GM12878 (cell line): ENCODE data around the gene SCN5A. TPM values are rescaled to one million over a fixed set of nuclear protein-coding genes. Genes with fewer than 3 reads are reported as not detected.

Experiments used
- ATAC-seq: fragments of 200-7000 bp; cut with Tn5 transposase; 3 replicates; pipeline ENCODE4 v1.9.1; 2020; ENCODE audit warnings: mild to moderate bottlenecking, moderate library complexity
- BruUV-seq: library from RNA; stranded (reverse); fragments of 400-500 nt; replicated peaks from 2 replicates; lab custom pipeline; 2021; lab: Mats Ljungman, UMichigan
- CTCF ChIA-PET: fragments of 300-600 bp; sonication (Branson Sonifier 250); formaldehyde crosslinking; extraction: SDS; loops from one replicate; lab custom pipeline; 2021; ENCODE audit warnings: inconsistent platforms; lab: Yijun Ruan, JAX
- POLR2A ChIA-PET: fragments of 350-600 bp; formaldehyde crosslinking; extraction: SDS; loops from one replicate; lab custom pipeline; 2021; ENCODE audit warnings: inconsistent platforms; lab: Charles Lee
- RAD21 ChIA-PET: fragments of 300-600 bp; sonication (Branson Sonifier 250); formaldehyde crosslinking; loops from one replicate; lab custom pipeline; 2023; ENCODE audit warnings: antibody characterized with exemption; ENCODE audit not compliant: unreplicated experiment; lab: Charles Lee
- SMC1A ChIA-PET: fragments of 300-600 bp; sonication (Branson Sonifier 250); formaldehyde crosslinking; loops from one replicate; lab custom pipeline; 2023; ENCODE audit not compliant: unreplicated experiment, uncharacterized antibody; lab: Charles Lee
- DNase-seq: peaks from one replicate; pipeline ENCODE4 v3.0.0-alpha.2; 2011; ENCODE audit warnings: low read depth, low spot score
- FAIRE-seq: peaks from 3 replicates; lab custom pipeline; 2011; peaks lifted over from hg19 to GRCh38; lab: Jason Lieb, UNC
- H2AFZ ChIP-seq: 2 replicates; pipeline ENCODE4 v1.6.0; 2011; ENCODE audit warnings: low read depth, low read length, control low read depth; ENCODE audit not compliant: control insufficient read depth
- H3K27ac ChIP-seq: 2 replicates; pipeline ENCODE4 v1.5.1; 2011; ENCODE audit warnings: control low read depth; ENCODE audit not compliant: control insufficient read depth, insufficient read depth
- H3K27me3 ChIP-seq, 2 experiments: replicated peaks in 1 of 2; 2 replicates each; pipeline versions ENCODE4 v1.6.0 to v1.6.1; 2011; ENCODE audit warnings: low read length in 1 of 2; ENCODE audit not compliant: control insufficient read depth in 2 of 2, insufficient read depth in 2 of 2
- H3K36me3 ChIP-seq, 2 experiments: 2 replicates each; pipeline ENCODE4 v1.5.1; 2011; ENCODE audit warnings: low read length in 1 of 2; ENCODE audit not compliant: control insufficient read depth in 2 of 2, insufficient read depth in 2 of 2
- H3K4me1 ChIP-seq: 2 replicates; pipeline ENCODE4 v1.6.1; 2011; ENCODE audit warnings: mild to moderate bottlenecking, low read length, moderate library complexity, mixed read lengths; ENCODE audit not compliant: control insufficient read depth, insufficient read depth
- H3K4me2 ChIP-seq: 2 replicates; pipeline ENCODE4 v1.6.0; 2011; ENCODE audit warnings: control low read depth; ENCODE audit not compliant: control insufficient read depth, insufficient read depth
- H3K4me3 ChIP-seq: fragments of 200-600 bp; sonication (generic); 2 replicates; pipeline ENCODE4 v1.5.1; 2016
- H3K79me2 ChIP-seq: 2 replicates; pipeline ENCODE4 v1.6.0; 2011; ENCODE audit warnings: low read length; ENCODE audit not compliant: control insufficient read depth, insufficient read depth
- H3K9ac ChIP-seq: 2 replicates; pipeline ENCODE4 v1.8.0; 2011; ENCODE audit warnings: low read length, control low read depth, mixed read lengths; ENCODE audit not compliant: control insufficient read depth, insufficient read depth
- H3K9me3 ChIP-seq: replicated peaks from 3 replicates; pipeline ENCODE4 v1.5.1; 2011; ENCODE audit warnings: mild to moderate bottlenecking, low read length; ENCODE audit not compliant: control insufficient read depth, insufficient read depth
- H4K20me1 ChIP-seq: 2 replicates; pipeline ENCODE4 v1.6.0; 2011; ENCODE audit not compliant: control insufficient read depth, insufficient read depth
- BCL11A ChIP-seq: IDR thresholded peaks from 2 replicates; pipeline ENCODE4 v1.6.1; 2011; ENCODE audit warnings: low read depth, low read length
- EED ChIP-seq: sonication (generic); IDR thresholded peaks from 2 replicates; pipeline ENCODE4 v1.6.1; 2016; ENCODE audit warnings: antibody characterized with exemption, low read depth
- EGR1 ChIP-seq, 2 experiments: IDR thresholded peaks; 1 replicate in 1 of 2; 2 replicates in 1 of 2; pipeline ENCODE4 v1.6.1; 2011 to 2012; ENCODE audit warnings: low read depth in 2 of 2, low read length in 2 of 2, borderline replicate concordance in 1 of 2, mild to moderate bottlenecking in 1 of 2, moderate library complexity in 1 of 2
- EZH2 ChIP-seq: IDR thresholded peaks from 2 replicates; pipeline ENCODE4 v1.6.1; 2012; ENCODE audit warnings: low read depth, mild to moderate bottlenecking, control low read depth, inconsistent platforms, low read length, borderline replicate concordance; ENCODE audit not compliant: control insufficient read depth
- HDGF ChIP-seq: fragments of 450-650 bp; IDR thresholded peaks from 2 replicates; pipeline ENCODE4 v1.6.1; 2016; ENCODE audit warnings: antibody characterized with exemption
- KLF5 ChIP-seq: fragments of 450-650 bp; IDR thresholded peaks from 2 replicates; pipeline ENCODE4 v1.6.1; 2014; ENCODE audit warnings: mild to moderate bottlenecking; ENCODE audit not compliant: partially characterized antibody
- LARP7 ChIP-seq: fragments of 450-650 bp; IDR thresholded peaks from 2 replicates; pipeline ENCODE4 v1.6.1; 2017; ENCODE audit warnings: mild to moderate bottlenecking
- MYB ChIP-seq: fragments of 150-350 bp; IDR thresholded peaks from 2 replicates; pipeline ENCODE4 v1.6.1; 2014; ENCODE audit warnings: mild to moderate bottlenecking, low read depth, low read length, borderline replicate concordance
- MYC ChIP-seq: IDR thresholded peaks from 2 replicates; pipeline ENCODE4 v1.6.1; 2011; ENCODE audit warnings: mild to moderate bottlenecking, low read length, moderate library complexity, inconsistent platforms; ENCODE audit not compliant: insufficient read depth, insufficient replicate concordance, insufficient read length, severe bottlenecking
- NKRF ChIP-seq: fragments of 450-650 bp; conservative IDR thresholded peaks from 2 replicates; pipeline ENCODE4 v1.6.1; 2017; ENCODE audit warnings: mild to moderate bottlenecking, moderate library complexity
- NR2C1 ChIP-seq: fragments of 450-650 bp; IDR thresholded peaks from 2 replicates; pipeline ENCODE4 v1.6.1; 2017; ENCODE audit warnings: antibody characterized with exemption, mild to moderate bottlenecking, moderate library complexity
- RFX5 ChIP-seq: IDR thresholded peaks from 2 replicates; pipeline ENCODE4 v1.6.1; 2011; ENCODE audit warnings: low read depth, low read length, improper control_type of control experiment
- RUNX3 ChIP-seq: IDR thresholded peaks from 2 replicates; pipeline ENCODE4 v1.6.1; 2012; ENCODE audit warnings: low read length, inconsistent platforms
- SRF ChIP-seq, 2 experiments: IDR thresholded peaks; 2 replicates each; pipeline ENCODE4 v1.6.1; 2011; ENCODE audit warnings: low read depth in 2 of 2, low read length in 2 of 2, mild to moderate bottlenecking in 1 of 2, moderate library complexity in 1 of 2
- STAT1 ChIP-seq: fragments of 450-650 bp; conservative IDR thresholded peaks from 2 replicates; pipeline ENCODE4 v1.6.1; 2014; ENCODE audit warnings: antibody characterized with exemption, mild to moderate bottlenecking
- TCF3 ChIP-seq: IDR thresholded peaks from 2 replicates; pipeline ENCODE4 v1.6.1; 2012; ENCODE audit warnings: low read depth, mild to moderate bottlenecking, low read length, borderline replicate concordance; ENCODE audit not compliant: insufficient read depth
- ZBED1 ChIP-seq: IDR thresholded peaks from 2 replicates; pipeline ENCODE4 v1.6.1; 2016; ENCODE audit warnings: borderline replicate concordance
- WGBS: methylation state at CpG from one replicate; pipeline ENCODE4 v1.1.6; 2016; ENCODE audit warnings: low lambda C conversion rate; ENCODE audit not compliant: insufficient replicate concordance, insufficient coverage; ENCODE audit errors: missing lambda C conversion rate; 5-methylcytosine and 5-hydroxymethylcytosine counted together
- in situ Hi-C: fragments of 300-500 bp; cut with MboI; formaldehyde crosslinking; loops from 9 replicates; pipeline ENCODE4 v1.14.3; 2018; ENCODE audit warnings: mixed read lengths
- intact Hi-C: fragments of 100-400 bp; cut with micrococcal nuclease; formaldehyde crosslinking; loops from one replicate; pipeline ENCODE4 v1.14.2; 2022; ENCODE audit not compliant: unreplicated experiment
- polyA plus RNA-seq, 11 experiments: library from polyadenylated mRNA; depleted of rRNA in 4 of 11; unstranded in 6 of 11; stranded (reverse) in 5 of 11; fragments of >200 nt; fragmentation: Nextera tagmentation in 4 of 11; fragmentation: Illumina TruSeq in 1 of 11; extraction: Ambion mirVana in 4 of 11; extraction: Trizol in 1 of 11; gene quantifications; 1 replicate in 1 of 11; 2 replicates in 10 of 11; pipeline versions ENCODE4 v1.2.1 to v1.2.3, GENCODE V29; 2011 to 2016; ENCODE audit warnings: inconsistent platforms in 2 of 11, missing spikeins in 2 of 11, low read depth in 1 of 11
- total RNA-seq, 4 experiments: library from RNA; depleted of rRNA in 3 of 4; stranded (reverse); fragments of >200 nt in 3 of 4; fragmentation: Illumina TruSeq in 1 of 4; extraction: Trizol in 1 of 4; gene quantifications; 2 replicates each; pipeline versions ENCODE4 v1.2.1 to v1.2.3, GENCODE V29; 2013 to 2021

Gene SCN5A
- total and polyA plus RNA-seq, 10 of the 15 experiments (the other 5 are each of a cell fraction or from before 2014, with no cell fraction given), result not detected

DNA sequence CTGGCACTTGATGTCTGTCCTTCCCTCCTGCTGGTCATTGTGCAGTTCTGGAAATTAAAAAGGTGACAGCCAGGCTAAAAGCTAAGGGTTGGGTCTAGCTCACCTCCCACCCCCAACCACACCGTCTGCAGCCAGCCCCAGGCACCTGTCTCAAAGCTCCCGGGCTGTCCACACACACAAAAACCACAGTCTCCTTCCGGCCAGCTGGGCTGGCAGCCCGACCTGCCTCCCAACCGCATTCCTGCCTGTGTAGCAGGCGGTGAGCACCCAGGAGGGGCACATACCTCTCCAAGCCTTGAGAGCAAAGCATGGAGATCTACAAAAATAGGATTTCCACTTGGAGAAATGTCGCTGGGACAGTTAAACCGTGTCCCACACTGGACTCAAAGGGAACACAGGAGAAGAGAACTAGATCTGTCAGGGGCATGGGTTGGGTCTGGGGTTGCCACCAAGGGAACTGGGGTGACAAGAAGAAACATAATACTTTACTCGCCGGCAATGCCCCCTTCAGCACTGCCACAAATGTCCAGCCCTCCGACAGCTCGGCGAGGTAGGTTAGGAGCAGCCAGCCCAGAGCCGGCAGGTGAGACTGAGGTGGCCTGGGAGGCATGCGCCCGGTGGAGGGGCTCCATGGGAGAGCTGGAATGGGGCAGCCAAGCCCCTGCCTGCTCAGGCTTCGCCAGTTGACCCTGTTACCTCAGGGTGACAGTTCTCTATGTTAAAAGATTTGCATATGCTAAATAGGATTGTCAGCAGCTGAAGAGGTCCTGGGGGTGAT is 101.1 kb downstream of the SCN5A start:
- POLR2A ChIA-PET, result interaction anchor here (0.6 kb wide), 1 partner anchor 52 kb away, joined by 6 read pairs; the partner anchor contains the start of gene EXOG

More for the DNA sequence above, 101.1 kb downstream of the SCN5A start:
- no peaks in the 10 kb centered on the region for H3K79me2 ChIP-seq
- FAIRE-seq (no peak), ATAC-seq (peak; percentile 50), DNase-seq (no peak)
- H3K4me1 ChIP-seq, result no peaks in the 10 kb centered on the region
- RAD21 ChIA-PET, result no interaction called here
- H2AFZ ChIP-seq, result no peak overlapping the region
- H4K20me1 ChIP-seq, result no peaks in the 10 kb centered on the region
- no peak overlapping the region for H3K4me2 ChIP-seq
- no peaks in the 10 kb centered on the region for H3K9me3 ChIP-seq
- no peak overlapping the region for H3K27ac ChIP-seq
- CTCF ChIA-PET, result interaction anchor here (1.4 kb wide), 1 partner anchor 27 kb away, joined by 3 read pairs; no protein-coding TSS in a partner anchor
- no peak overlapping the region for H3K9ac ChIP-seq
- in situ Hi-C loops, result no loop called here
- H3K36me3 ChIP-seq, result no peaks in the 10 kb centered on the region
- no peak overlapping the region for H3K4me3 ChIP-seq
- SMC1A ChIA-PET, result no interaction called here
- WGBS, result 35% methylated on average over 17 of the region's 17 CpGs
- intact Hi-C loops, result no loop called here
- no TSS peak for BruUV-seq
- TF ChIP-seq KLF5 (no peak), EGR1 (IDR thresholded peaks at IDR 0.05; ENCODE audit: borderline replicate concordance in 1 of 2, low read depth in 2 of 2, low read length in 2 of 2) (no peak), BCL11A (no peak), EED (no peak), MYC (no peak), MYB (no peak), NR2C1 (no peak), HDGF (no peak), EZH2 (no peak), RFX5 (no peak), TCF3 (no peak), ZBED1 (no peak), STAT1 (no peak), RUNX3 (no peak), SRF (IDR thresholded peaks at IDR 0.05; ENCODE audit: low read depth in 2 of 2, low read length in 2 of 2) (no peak), NKRF (no peak), LARP7 (no peak)
- no peaks in the 10 kb centered on the region for H3K27me3 ChIP-seq
